GM18508 (cell line): ENCODE results near the gene ASB2.

ENCODE experiments used
- ATAC-seq: cut with Tn5 transposase; IDR thresholded peaks from one replicate; pipeline ENCODE4 v1.9.1; 2021; ENCODE audit warnings: moderate number of reproducible peaks; ENCODE audit not compliant: insufficient read depth, unreplicated experiment

ASB2 gene

GRCh38 chr14:93891756-93892504 lies 84.4 kb downstream of the ASB2 start:
- no peak for ATAC-seq

DNA sequence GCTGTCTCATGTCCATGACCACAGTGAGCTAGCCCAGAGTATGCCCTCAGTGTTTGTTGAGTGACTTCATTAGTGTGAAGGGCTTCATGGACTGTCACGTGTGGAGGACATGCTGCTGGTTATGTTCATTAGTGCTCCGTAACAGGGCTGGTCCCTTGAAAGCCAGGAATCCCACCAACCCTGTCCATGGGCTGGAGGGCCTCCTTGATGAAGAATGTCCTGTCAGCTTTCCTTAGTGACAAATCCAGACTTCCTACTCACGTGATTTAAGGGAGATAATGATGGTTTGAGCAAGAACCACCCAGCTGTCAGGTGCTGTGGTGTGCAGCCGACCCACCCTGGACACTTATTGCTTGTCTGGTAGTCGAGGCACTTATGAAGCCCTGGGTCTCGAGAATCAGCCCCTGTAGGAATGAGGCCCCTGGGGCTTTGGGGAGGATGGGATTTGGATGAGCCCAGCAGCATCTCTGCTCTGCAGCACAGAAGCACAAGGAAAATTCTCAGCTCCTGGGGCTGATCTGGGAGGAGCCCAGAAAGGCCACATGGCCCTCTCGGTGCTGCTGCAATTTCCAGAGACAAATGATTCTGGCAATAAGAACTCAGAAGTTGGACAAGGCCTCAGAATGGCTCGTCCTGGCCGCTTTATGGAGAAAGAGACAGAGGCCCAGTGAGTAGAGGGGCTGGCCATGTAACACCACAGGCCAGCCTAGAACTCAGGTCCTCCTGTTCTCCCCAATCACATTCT lies 86.5 kb downstream of the ASB2 start:
- ATAC-seq, result no peak

DNA sequence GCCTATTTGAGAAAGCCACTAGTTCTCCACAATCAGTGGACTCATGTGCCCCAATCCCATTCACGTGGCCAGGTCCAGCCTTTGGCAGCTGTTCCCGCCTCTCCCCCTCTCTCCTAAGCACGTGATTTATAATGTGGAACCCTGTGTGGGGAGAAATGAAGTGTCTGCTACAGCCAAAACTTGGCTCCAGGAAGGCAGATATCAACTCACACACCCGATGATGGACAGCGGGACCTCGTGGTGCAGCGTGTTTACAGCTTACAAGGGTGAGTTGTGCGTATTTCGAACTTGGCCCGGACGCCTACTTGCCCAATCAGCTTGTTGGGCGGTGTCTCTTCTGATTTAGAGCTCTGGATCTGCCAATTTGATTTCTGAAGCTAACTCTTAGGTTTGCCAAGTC lies 87.4 kb downstream of the ASB2 start:
- no peak for ATAC-seq

DNA sequence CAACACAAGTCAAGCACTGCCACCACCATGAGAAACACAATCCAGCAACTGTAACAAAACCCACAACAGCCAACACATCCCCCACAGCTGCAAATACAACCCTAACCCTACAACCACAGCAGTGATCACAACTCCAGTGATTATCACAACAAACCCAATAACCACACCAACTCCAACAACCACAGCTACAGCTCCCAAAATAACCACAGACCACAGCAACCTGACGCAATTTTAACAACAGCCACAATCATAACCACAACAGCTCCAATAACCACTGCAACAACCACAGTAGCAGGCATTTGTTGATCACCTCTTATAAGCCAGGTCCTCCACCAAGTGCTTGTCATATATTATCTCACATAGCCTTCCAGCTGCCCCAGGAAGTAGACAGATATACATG lies 91.4 kb downstream of the ASB2 start:
- no peak for ATAC-seq
